ENCODE results near the gene RNF224.

Gene RNF224

DNA sequence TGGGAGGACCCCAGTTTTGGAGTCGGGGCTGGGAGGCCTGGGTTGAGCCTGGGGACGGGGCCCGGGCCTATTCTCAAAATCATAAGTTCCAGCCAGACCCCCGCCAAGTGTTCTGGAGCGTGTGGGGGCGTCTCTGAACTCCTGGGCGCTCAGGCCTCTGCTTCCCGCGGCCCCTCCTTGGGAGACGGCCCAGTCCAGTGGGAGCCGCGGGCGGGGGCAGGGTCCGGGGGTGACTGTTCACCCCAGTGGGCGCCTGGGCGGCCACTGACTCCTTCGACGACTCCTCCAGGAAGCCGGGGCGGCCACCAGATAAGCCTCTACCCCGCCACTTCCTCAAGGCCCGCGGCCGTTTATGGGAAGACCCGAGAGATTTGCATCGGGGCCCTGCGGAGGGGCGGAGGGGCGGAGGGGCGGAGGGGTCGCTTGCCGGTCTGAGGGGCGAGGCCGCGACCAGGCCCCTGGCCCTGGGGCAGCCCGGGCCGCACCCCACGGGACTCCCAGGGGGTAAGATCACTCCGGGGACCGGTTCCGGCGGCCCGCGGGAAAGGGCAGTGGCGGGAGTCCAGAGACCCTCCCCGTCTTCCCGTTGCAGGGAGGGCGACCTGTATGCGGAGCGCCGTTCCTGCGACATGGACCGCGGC, 50.9 kb downstream of the RNF224 start:
- H3K9me3 ChIP-seq (ENCODE audit: low read depth, low read length): no peaks in the 10 kb centered on the region
- H3K36me3 ChIP-seq (ENCODE audit: insufficient read depth, low read length): no peaks in the 10 kb centered on the region; the same call in 1 of the 2 replicates
- H3K4me3 ChIP-seq: no peak overlapping the region
- H3K27ac ChIP-seq: peak overlapping the region; percentile 82; the same call in 1 of the 2 replicates
- no peak overlapping the region for H3K9ac ChIP-seq (ENCODE audit: insufficient read length)
- no peak for DNase-seq (ENCODE audit: low read depth, low spot score)
- TF ChIP-seq FOXP2 (optimal IDR thresholded peaks at IDR 0.05; ENCODE audit: control extremely low read depth, extremely low read length, insufficient read depth) (no peak), POLR2AphosphoS5 (IDR thresholded peaks at IDR 0.05; ENCODE audit: borderline replicate concordance, low read depth, low read length) (no peak), EZH2 (IDR thresholded peaks at IDR 0.05) (no peak)

Data from SK-N-MC (cell line).